Esophagus muscularis mucosa (tissue), 4 donors: ENCODE data around the gene MPC2. TPM values are rescaled to one million over a fixed set of nuclear protein-coding genes. Genes with fewer than 3 reads are reported as not detected.

Experiments
- DNase-seq: peaks from one replicate; pipeline ENCODE4 v3.0.0-alpha.2; 2017; ENCODE audit errors: extremely low spot score
- H3K27ac ChIP-seq, 4 donors: fragments of 200-600 bp; sonication (generic); replicated peaks in 1 of 4; 1 replicate in 3 of 4; 2 replicates in 1 of 4; pipeline ENCODE4 v1.5.1; 2016 to 2019; ENCODE audit warnings: mild to moderate bottlenecking in 1 of 4
- H3K27me3 ChIP-seq, 4 donors: fragments of 200-600 bp; sonication (generic); one replicate each; pipeline versions ENCODE4 v1.5.1 to v1.6.0; 2016 to 2019
- H3K36me3 ChIP-seq, 4 donors: fragments of 200-600 bp; sonication (generic); one replicate each; pipeline ENCODE4 v1.5.1; 2016 to 2019
- H3K4me1 ChIP-seq, 4 donors: fragments of 200-600 bp; sonication (generic); one replicate each; pipeline ENCODE4 v1.5.1; 2016 to 2019
- H3K4me3 ChIP-seq, 4 donors: fragments of 200-600 bp; sonication (generic); 1 replicate in 2 of 4; 2 replicates in 2 of 4; pipeline ENCODE4 v1.5.1; 2016 to 2019; ENCODE audit warnings: mild to moderate bottlenecking in 4 of 4, moderate library complexity in 1 of 4
- H3K9me3 ChIP-seq, 4 donors: fragments of 200-600 bp; sonication (generic); 1 replicate in 3 of 4; 2 replicates in 1 of 4; pipeline ENCODE4 v1.5.1; 2016 to 2019
- CTCF ChIP-seq, 3 experiments: fragments of 200-600 bp in 2 of 3; fragments of 450-650 bp in 1 of 3; sonication (generic) in 2 of 3; IDR thresholded peaks; one replicate each; pipeline ENCODE4 v1.5.1; 2017 to 2019; ENCODE audit warnings: antibody characterized with exemption in 3 of 3, mild to moderate bottlenecking in 2 of 3, moderate library complexity in 1 of 3
- EP300 ChIP-seq: sonication (generic); formaldehyde crosslinking; IDR thresholded peaks from one replicate; pipeline ENCODE4 v1.6.1; 2017; ENCODE audit warnings: antibody characterized with exemption
- POLR2A ChIP-seq: fragments of 450-650 bp; IDR thresholded peaks from one replicate; pipeline ENCODE4 v1.6.1; 2017; ENCODE audit warnings: antibody characterized with exemption, moderate library complexity, mild to moderate bottlenecking, low read depth
- POLR2AphosphoS5 ChIP-seq, 2 donors: sonication (generic); formaldehyde crosslinking; IDR thresholded peaks; one replicate each; pipeline ENCODE4 v1.6.1; 2017; ENCODE audit warnings: antibody characterized with exemption in 2 of 2
- WGBS: methylation state at CpG from one replicate; pipeline ENCODE4 v1.1.5; 2018; 5-methylcytosine and 5-hydroxymethylcytosine counted together
- intact Hi-C: fragments of 100-400 bp; cut with DNase I; formaldehyde crosslinking; loops from one replicate; pipeline ENCODE4 v1.15.1; 2023
- total RNA-seq, 4 donors: library from RNA; depleted of rRNA; stranded (reverse); fragments of >200 nt; gene quantifications; one replicate each; pipeline versions ENCODE4 v1.1.0 to v1.2.1, GENCODE V29; 2016

Gene MPC2
- total RNA-seq, 4 donors from 2014 or later = 41.6 to 70.3 (median 52.5) TPM

- H3K9me3 ChIP-seq = no peaks in the 10 kb centered on the region
- H3K27ac ChIP-seq = no peak overlapping the region
- no peaks in the 10 kb centered on the region for H3K36me3 ChIP-seq
- intact Hi-C loops = no loop called here
- 69% methylated on average over 4 of the region's 4 CpGs for WGBS
- peaks cover 0 to 13% (median 5%) of the 10 kb centered on the region in 4 donors for H3K4me1 ChIP-seq
- TF ChIP-seq POLR2A (no peak), CTCF (IDR thresholded peaks at IDR 0.05) (no peak), EP300 (no peak), POLR2AphosphoS5 (IDR thresholded peaks at IDR 0.05) (no peak)
- H3K27me3 ChIP-seq = no peaks in the 10 kb centered on the region
- DNase-seq = no peak
- H3K4me3 ChIP-seq = no peak overlapping the region
These were observed 32.2 kb downstream of the MPC2 start for GRCh38 chr1:167904652-167905130.

GRCh38 chr1:167900907-167901306, 36.0 kb downstream of the MPC2 start:
- WGBS = 93% methylated on average over 4 of the region's 4 CpGs
- H3K27ac ChIP-seq = no peak overlapping the region
- peaks cover 0 to 21% (median 13%) of the 10 kb centered on the region in 4 donors for H3K4me1 ChIP-seq
- H3K36me3 ChIP-seq = no peaks in the 10 kb centered on the region
- no peak for TF ChIP-seq POLR2AphosphoS5 (IDR thresholded peaks at IDR 0.05)
- TF ChIP-seq EP300 = no peak
- no peak for TF ChIP-seq CTCF (IDR thresholded peaks at IDR 0.05)
- TF ChIP-seq POLR2A = no peak
- intact Hi-C loops = no loop called here
- H3K27me3 ChIP-seq = no peaks in the 10 kb centered on the region
- H3K9me3 ChIP-seq = no peaks in the 10 kb centered on the region
- no peak overlapping the region for H3K4me3 ChIP-seq
- DNase-seq = no peak

GRCh38 chr1:167899253-167899681, 37.6 kb downstream of the MPC2 start:
- Histone ChIP-seq H3K9me3 (no peaks in the 10 kb centered on the region), H3K4me3 (no peak overlapping the region), H3K27me3 (no peaks in the 10 kb centered on the region), H3K36me3 (no peaks in the 10 kb centered on the region), H3K27ac (no peak overlapping the region), H3K4me1 (peaks cover 0 to 12% (median 10%) of the 10 kb centered on the region in 4 donors)
- intact Hi-C loops = no loop called here
- TF ChIP-seq POLR2AphosphoS5 (IDR thresholded peaks at IDR 0.05) (no peak), POLR2A (no peak), EP300 (no peak), CTCF (IDR thresholded peaks at IDR 0.05) (no peak)
- no peak for DNase-seq
- WGBS = 69% methylated on average over 4 of the region's 4 CpGs

- WGBS = 96% methylated on average over 9 of the region's 9 CpGs
- no peaks in the 10 kb centered on the region for H3K36me3 ChIP-seq
- H3K27ac ChIP-seq = no peak overlapping the region
- DNase-seq = no peak
- no peak overlapping the region for H3K4me3 ChIP-seq
- no peaks in the 10 kb centered on the region for H3K27me3 ChIP-seq
- intact Hi-C loops = no loop called here
- no peak for TF ChIP-seq POLR2AphosphoS5 (IDR thresholded peaks at IDR 0.05)
- no peak for TF ChIP-seq POLR2A
- TF ChIP-seq EP300 = no peak
- TF ChIP-seq CTCF (IDR thresholded peaks at IDR 0.05) = no peak
- no peaks in the 10 kb centered on the region for H3K9me3 ChIP-seq
- H3K4me1 ChIP-seq = peaks cover 0 to 11% (median 10%) of the 10 kb centered on the region in 4 donors
These were observed 38.2 kb downstream of the MPC2 start for GRCh38 chr1:167898578-167899222.
